T-helper 17 cell (primary cell): ENCODE results near the gene UTP11. TPM values are rescaled to one million over a fixed set of nuclear protein-coding genes. Genes with fewer than 3 reads are reported as not detected.
"Not testable (repeated sequence)": the region's sequence is repeated elsewhere in the genome, so short reads cannot be mapped to it uniquely, and the experiment has no call there.

ENCODE experiments used
- ATAC-seq: fragments of 150-1000 bp; cut with Tn5 transposase; 2 replicates; pipeline ENCODE4 v1.10.0; 2021; ENCODE audit warnings: mild to moderate bottlenecking, moderate library complexity
- DNase-seq, 3 donors: peaks; one replicate each; pipeline versions ENCODE4 v3.0.0 to v3.0.0-alpha.2; 2020 to 2021
- H3K9me3 ChIP-seq: one replicate; pipeline ENCODE4 v1.7.0; 2013; ENCODE audit warnings: low read length, mild to moderate bottlenecking; ENCODE audit not compliant: control insufficient read depth, poor library complexity, severe bottlenecking
- H3K27ac Mint-ChIP-seq: one replicate; pipeline ENCODE4 v1.8.0; 2022; ENCODE audit warnings: mild to moderate bottlenecking, moderate library complexity, mixed read lengths
- H3K27me3 Mint-ChIP-seq: one replicate; pipeline ENCODE4 v1.8.0; 2022; ENCODE audit warnings: mixed read lengths
- H3K36me3 Mint-ChIP-seq: one replicate; pipeline ENCODE4 v1.8.0; 2022; ENCODE audit warnings: low read depth, mixed read lengths
- H3K4me1 Mint-ChIP-seq: one replicate; pipeline ENCODE4 v1.8.0; 2022; ENCODE audit warnings: mild to moderate bottlenecking, mixed read lengths
- H3K4me3 Mint-ChIP-seq: one replicate; pipeline ENCODE4 v1.8.0; 2022; ENCODE audit warnings: mild to moderate bottlenecking, moderate library complexity, mixed read lengths
- total RNA-seq, 4 donors: library from RNA in 2 of 4; stranded (reverse) in 2 of 4; gene quantifications; one replicate each; pipeline ENCODE4 v1.2.3 and lab custom pipeline; 2022 to 2026

UTP11 gene
- total RNA-seq, 2 donors from 2014 or later, result 8.7 to 12.3 TPM

- H3K27me3 Mint-ChIP-seq, result no peaks in the 10 kb centered on the region
- H3K4me1 Mint-ChIP-seq, result peaks cover 15% of the 10 kb centered on the region
- no peak overlapping the region for H3K27ac Mint-ChIP-seq
- no peak overlapping the region for H3K4me3 Mint-ChIP-seq
- no peaks in the 10 kb centered on the region for H3K9me3 ChIP-seq
- DNase-seq (no peak), ATAC-seq (no peak)
- H3K36me3 Mint-ChIP-seq, result peaks cover 4% of the 10 kb centered on the region
Observed at GRCh38 chr1:38025664-38026063, 13.1 kb downstream of the UTP11 start.

- H3K27ac Mint-ChIP-seq, result no peak overlapping the region
- DNase-seq, result no peak
- H3K4me3 Mint-ChIP-seq, result no peak overlapping the region
Observed at GRCh38 chr1:38026592-38027200, 14.2 kb downstream of the UTP11 start.

GRCh38 chr1:38027201-38028104 is 14.9 kb downstream of the UTP11 start:
- H3K36me3 Mint-ChIP-seq, result peaks cover 6% of the 10 kb centered on the region
- H3K27me3 Mint-ChIP-seq, result no peaks in the 10 kb centered on the region
- H3K4me3 Mint-ChIP-seq, result no peak overlapping the region
- ATAC-seq, result no peak
- peak overlapping the region; percentile 69 for H3K27ac Mint-ChIP-seq
- DNase-seq, result no peak
- H3K4me1 Mint-ChIP-seq, result peaks cover 20% of the 10 kb centered on the region
- H3K9me3 ChIP-seq, result no peaks in the 10 kb centered on the region

More at GRCh38 chr1:38026592-38027200, 14.2 kb downstream of the UTP11 start:
- Mint-ChIP-seq H3K27me3 (no peaks in the 10 kb centered on the region), H3K4me1 (peaks cover 20% of the 10 kb centered on the region), H3K36me3 (peaks cover 6% of the 10 kb centered on the region)
- H3K9me3 ChIP-seq, result no peaks in the 10 kb centered on the region
- ATAC-seq, result no peak

- no peak for DNase-seq
- H3K4me1 Mint-ChIP-seq, result peaks cover 20% of the 10 kb centered on the region
- H3K4me3 Mint-ChIP-seq, result peak overlapping the region; percentile 55
Observed at GRCh38 chr1:38028105-38028591, 15.6 kb downstream of the UTP11 start.

GRCh38 chr1:38028671-38029070 is 16.1 kb downstream of the UTP11 start:
- Mint-ChIP-seq H3K27me3 (no peaks in the 10 kb centered on the region), H3K27ac (peak overlapping the region; percentile 69), H3K36me3 (peaks cover 6% of the 10 kb centered on the region), H3K4me1 (peaks cover 20% of the 10 kb centered on the region), H3K4me3 (peak overlapping the region; percentile 55)
- DNase-seq (no peak), ATAC-seq (peak; percentile 10)
- no peaks in the 10 kb centered on the region for H3K9me3 ChIP-seq

More at GRCh38 chr1:38028105-38028591, 15.6 kb downstream of the UTP11 start:
- peak; percentile 67 for ATAC-seq
- peak overlapping the region; percentile 69 for H3K27ac Mint-ChIP-seq
- no peaks in the 10 kb centered on the region for H3K9me3 ChIP-seq
- H3K27me3 Mint-ChIP-seq, result no peaks in the 10 kb centered on the region
- H3K36me3 Mint-ChIP-seq, result peaks cover 6% of the 10 kb centered on the region

GRCh38 chr1:38029081-38029681 is 16.6 kb downstream of the UTP11 start:
- peaks cover 22% of the 10 kb centered on the region for H3K4me1 Mint-ChIP-seq
- no peak overlapping the region for H3K4me3 Mint-ChIP-seq
- peaks cover 6% of the 10 kb centered on the region for H3K36me3 Mint-ChIP-seq
- H3K9me3 ChIP-seq, result no peaks in the 10 kb centered on the region
- H3K27ac Mint-ChIP-seq, result no peak overlapping the region
- ATAC-seq (no peak), DNase-seq (no peak)
- H3K27me3 Mint-ChIP-seq, result peaks cover 3% of the 10 kb centered on the region

GRCh38 chr1:38029685-38030511 is 17.4 kb downstream of the UTP11 start:
- Mint-ChIP-seq H3K27ac (no peak overlapping the region), H3K4me1 (peaks cover 23% of the 10 kb centered on the region), H3K27me3 (peaks cover 6% of the 10 kb centered on the region), H3K36me3 (peaks cover 4% of the 10 kb centered on the region), H3K4me3 (peak overlapping the region; percentile 64)
- no peaks in the 10 kb centered on the region for H3K9me3 ChIP-seq
- peak; percentile 73 for ATAC-seq
- peak in 1 of 3 donors; percentile 28 for DNase-seq

GRCh38 chr1:38030596-38031512 is 18.3 kb downstream of the UTP11 start:
- Mint-ChIP-seq H3K4me3 (peak overlapping the region; percentile 64), H3K36me3 (peaks cover 2% of the 10 kb centered on the region), H3K4me1 (peaks cover 23% of the 10 kb centered on the region), H3K27me3 (peaks cover 6% of the 10 kb centered on the region), H3K27ac (peak overlapping the region; percentile 51)
- DNase-seq, result no peak
- ATAC-seq, result no peak
- H3K9me3 ChIP-seq, result no peaks in the 10 kb centered on the region

- ATAC-seq, result no peak
- Mint-ChIP-seq H3K27ac (peak overlapping the region; percentile 51), H3K27me3 (peaks cover 6% of the 10 kb centered on the region), H3K36me3 (peaks cover 4% of the 10 kb centered on the region), H3K4me1 (peaks cover 23% of the 10 kb centered on the region), H3K4me3 (no peak overlapping the region)
- no peak for DNase-seq
- H3K9me3 ChIP-seq, result no peaks in the 10 kb centered on the region
Observed at GRCh38 chr1:38031513-38031866, 19.0 kb downstream of the UTP11 start.

- not testable (repeated sequence) for H3K36me3 Mint-ChIP-seq, H3K4me3 Mint-ChIP-seq, H3K27ac Mint-ChIP-seq, ATAC-seq, H3K27me3 Mint-ChIP-seq, H3K9me3 ChIP-seq, DNase-seq
- peaks cover 18% of the 10 kb centered on the region for H3K4me1 Mint-ChIP-seq
Observed at GRCh38 chr1:38032992-38033391, 20.5 kb downstream of the UTP11 start.

- H3K27ac Mint-ChIP-seq, result no peak overlapping the region
- H3K4me1 Mint-ChIP-seq, result peaks cover 15% of the 10 kb centered on the region
- no peak for DNase-seq
- H3K36me3 Mint-ChIP-seq, result peaks cover 4% of the 10 kb centered on the region
- H3K9me3 ChIP-seq, result no peaks in the 10 kb centered on the region
- no peak for ATAC-seq
- no peak overlapping the region for H3K4me3 Mint-ChIP-seq
- peaks cover 21% of the 10 kb centered on the region for H3K27me3 Mint-ChIP-seq
Observed at GRCh38 chr1:38034871-38035270, 22.3 kb downstream of the UTP11 start.
